Common myeloid progenitor, CD34-positive (primary cell): ENCODE results near the gene S100A12. TPM values are rescaled to one million over a fixed set of nuclear protein-coding genes. Genes with fewer than 3 reads are reported as not detected.
"Not testable (repeated sequence)": the region's sequence is repeated elsewhere in the genome, so short reads cannot be mapped to it uniquely, and the experiment has no call there.

Experiments used
- CTCF ChIA-PET: fragments of 350-600 bp; sonication (Branson Sonifier 250); formaldehyde crosslinking; loops from one replicate; lab custom pipeline; 2021; ENCODE audit warnings: antibody characterized with exemption; lab: Charles Lee
- POLR2A ChIA-PET: fragments of 350-600 bp; sonication (Branson Sonifier 250); formaldehyde crosslinking; loops from one replicate; lab custom pipeline; 2021; ENCODE audit warnings: antibody characterized with exemption; lab: Charles Lee
- DNase-seq, 3 donors: peaks; one replicate each; pipeline versions ENCODE4 v3.0.0 to v3.0.0-alpha.2; 2013
- H3K27ac ChIP-seq, 2 experiments: 1 replicate in 1 of 2; 2 replicates in 1 of 2; pipeline ENCODE4 v1.7.0; 2013; ENCODE audit warnings: inconsistent platforms in 2 of 2, low read length in 2 of 2, mild to moderate bottlenecking in 2 of 2, low read depth in 1 of 2, moderate library complexity in 1 of 2; ENCODE audit not compliant: severe bottlenecking in 2 of 2, insufficient read depth in 1 of 2, poor library complexity in 1 of 2
- H3K27me3 ChIP-seq, 5 experiments: replicated peaks in 2 of 5; 1 replicate in 3 of 5; 2 replicates in 2 of 5; pipeline versions ENCODE4 v1.6.1 to v1.7.0; 2013; ENCODE audit warnings: low read length in 4 of 5, mild to moderate bottlenecking in 2 of 5, moderate library complexity in 2 of 5, inconsistent platforms in 1 of 5; ENCODE audit not compliant: insufficient read depth in 5 of 5, control insufficient read depth in 4 of 5
- H3K36me3 ChIP-seq, 4 experiments: 1 replicate in 2 of 4; 2 replicates in 2 of 4; pipeline versions ENCODE4 v1.6.1 to v1.7.0; 2013; ENCODE audit warnings: low read length in 3 of 4, control low read depth in 1 of 4, mild to moderate bottlenecking in 1 of 4; ENCODE audit not compliant: control insufficient read depth in 4 of 4, insufficient read depth in 4 of 4
- H3K4me1 ChIP-seq, 4 experiments: 1 replicate in 3 of 4; 2 replicates in 1 of 4; pipeline versions ENCODE4 v1.6.1 to v1.7.1; 2013; ENCODE audit warnings: low read length in 3 of 4, mild to moderate bottlenecking in 3 of 4, control low read depth in 1 of 4, inconsistent platforms in 1 of 4, moderate library complexity in 1 of 4; ENCODE audit not compliant: control insufficient read depth in 4 of 4, insufficient read depth in 4 of 4; ENCODE audit errors: control extremely low read depth in 1 of 4
- H3K4me3 ChIP-seq, 7 experiments: 1 replicate in 4 of 7; 2 replicates in 3 of 7; pipeline versions ENCODE4 v1.5.1 to v1.7.0; 2013; ENCODE audit warnings: mild to moderate bottlenecking in 7 of 7, low read length in 6 of 7, moderate library complexity in 6 of 7, inconsistent platforms in 2 of 7, low read depth in 2 of 7, control low read depth in 1 of 7; ENCODE audit not compliant: insufficient read depth in 4 of 7, control insufficient read depth in 1 of 7; ENCODE audit errors: extremely low read depth in 1 of 7
- H3K9me3 ChIP-seq, 5 experiments: 1 replicate in 4 of 5; 2 replicates in 1 of 5; pipeline versions ENCODE4 v1.6.1 to v1.7.1; 2013; ENCODE audit warnings: low read length in 4 of 5, mild to moderate bottlenecking in 2 of 5, inconsistent platforms in 1 of 5, low read depth in 1 of 5, moderate library complexity in 1 of 5; ENCODE audit not compliant: control insufficient read depth in 4 of 5, insufficient read depth in 2 of 5; ENCODE audit errors: control extremely low read depth in 1 of 5
- WGBS: methylation state at CpG from one replicate; pipeline ENCODE4 v1.1.5; 2013; ENCODE audit not compliant: insufficient coverage; 5-methylcytosine and 5-hydroxymethylcytosine counted together
- polyA plus RNA-seq: library from polyadenylated mRNA; unstranded; fragments of 120-200 nt; gene quantifications from one replicate; pipeline ENCODE4 v1.2.1, GENCODE V29; 2013

Gene S100A12
- 6.1 TPM for polyA plus RNA-seq

DNA sequence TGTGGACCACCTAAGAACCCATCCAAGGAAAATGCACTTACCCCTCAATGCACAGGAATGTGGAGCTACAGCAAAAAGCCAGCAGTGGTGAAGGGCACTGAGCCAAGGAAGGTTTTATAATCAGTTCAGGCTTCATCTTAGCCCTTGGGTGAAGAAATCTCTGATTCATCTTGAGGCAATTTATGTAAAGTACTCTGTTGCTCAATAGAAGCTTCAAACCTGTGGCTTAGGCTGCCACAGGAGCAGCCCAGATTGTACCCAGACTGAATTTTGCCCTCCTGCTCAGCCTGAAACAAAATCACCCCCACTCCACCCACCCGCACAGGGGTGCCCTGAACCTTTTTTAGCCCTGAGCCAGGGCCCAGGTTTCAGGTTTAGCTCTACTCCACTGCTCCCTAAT lies at the start of gene S100A12:
Gene S100A12 (minus strand): TSS at position 111 of the 400 bp plus-strand sequence. CDS start 1,029 bp downstream, outside the sequence.
- 100% methylated on average over 1 of the region's 1 CpG for WGBS
- peak in 2 of 3 donors; percentile 44 to 58 for DNase-seq
- H3K27ac ChIP-seq = no peak within 1 kb of the TSS
- CTCF ChIA-PET = interaction anchor here (1.0 to 1.5 kb wide), 3 partner anchors 21 to 28 kb away, joined by 3 to 9 read pairs (median 3); no protein-coding TSS in a partner anchor
- H3K36me3 ChIP-seq = no peaks in the 10 kb centered on the region
- H3K4me1 ChIP-seq = peaks cover 0 to 4% (median 0%) of the 10 kb centered on the region in 4 experiments
- no peak within 1 kb of the TSS for H3K4me3 ChIP-seq
- H3K27me3 ChIP-seq = peaks cover 0 to 2% (median 0%) of the 10 kb centered on the region in 5 experiments
- H3K9me3 ChIP-seq = peaks cover 0 to under 1% (median 0%) of the 10 kb centered on the region in 5 experiments
- POLR2A ChIA-PET = no interaction called here

DNA sequence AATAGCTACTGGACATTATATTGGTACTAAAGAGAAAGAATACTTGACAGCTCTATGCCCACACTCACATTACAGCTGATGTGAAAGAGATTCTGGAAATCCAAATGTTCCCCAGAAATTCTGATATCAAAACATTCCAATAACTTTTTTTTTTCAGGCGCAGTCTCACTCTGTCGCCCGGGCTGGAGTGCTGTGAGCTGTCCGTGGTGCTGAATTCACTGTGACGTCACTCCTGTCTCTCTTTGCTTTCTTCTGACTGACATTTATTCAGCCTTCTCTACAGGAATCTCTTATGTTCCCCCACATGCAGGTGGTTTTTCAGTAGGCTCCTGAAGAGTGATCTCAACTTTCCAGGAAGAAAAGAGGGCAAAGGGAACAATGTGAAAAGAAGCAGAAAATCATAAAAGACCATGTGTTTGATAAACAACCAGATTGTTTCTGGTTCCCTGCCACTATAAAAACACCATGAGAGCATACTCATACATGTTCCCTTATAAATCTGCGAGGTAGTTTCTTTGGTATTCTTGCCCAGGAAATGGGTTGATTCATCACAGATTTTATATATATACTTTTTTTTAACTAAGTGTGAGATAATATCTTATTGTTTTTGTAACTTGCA lies 47.1 kb upstream of the S100A12 start:
- no peak overlapping the region for H3K4me3 ChIP-seq
- CTCF ChIA-PET = interaction anchor here (0.5 to 0.7 kb wide), 2 partner anchors 19 to 1058 kb away, joined by 3 to 4 read pairs; no protein-coding TSS in a partner anchor
- H3K27ac ChIP-seq = no peak overlapping the region
- POLR2A ChIA-PET = no interaction called here
- H3K4me1 ChIP-seq = no peaks in the 10 kb centered on the region
- H3K9me3 ChIP-seq = no peaks in the 10 kb centered on the region
- peaks cover 0 to 29% (median 0%) of the 10 kb centered on the region in 5 experiments for H3K27me3 ChIP-seq
- 3% methylated on average over 4 of the region's 6 CpGs for WGBS
- DNase-seq = peak; percentile 61 to 83 (median 77)
- H3K36me3 ChIP-seq = no peaks in the 10 kb centered on the region

DNA sequence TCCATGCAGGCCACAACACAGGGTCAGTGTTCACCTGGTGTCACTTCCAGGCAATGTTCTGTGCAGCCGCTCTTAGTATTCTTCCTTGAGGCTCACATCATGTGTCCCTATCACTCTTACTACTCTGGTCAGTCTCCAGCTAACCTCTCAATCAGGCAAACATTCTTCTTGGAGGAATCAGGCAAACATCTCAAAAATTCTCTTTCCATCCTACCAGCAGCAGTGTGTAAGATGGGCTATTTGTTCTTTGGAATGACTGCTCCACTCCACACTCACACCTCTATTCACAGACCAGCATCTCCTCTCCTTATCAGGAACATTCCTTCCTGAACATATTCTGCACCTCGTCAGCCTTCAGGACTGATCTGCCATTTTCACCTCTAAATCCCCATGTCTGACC lies 44.9 kb upstream of the S100A12 start:
- no peak overlapping the region for H3K4me3 ChIP-seq
- H3K27ac ChIP-seq = no peak overlapping the region
- 65% methylated on average over 2 of the region's 2 CpGs for WGBS
- H3K9me3 ChIP-seq = no peaks in the 10 kb centered on the region
- no peaks in the 10 kb centered on the region for H3K36me3 ChIP-seq
- ChIA-PET CTCF (no interaction called here), POLR2A (no interaction called here)
- DNase-seq = no peak
- no peaks in the 10 kb centered on the region for H3K4me1 ChIP-seq
- peaks cover 0 to 19% (median 0%) of the 10 kb centered on the region in 5 experiments for H3K27me3 ChIP-seq

DNA sequence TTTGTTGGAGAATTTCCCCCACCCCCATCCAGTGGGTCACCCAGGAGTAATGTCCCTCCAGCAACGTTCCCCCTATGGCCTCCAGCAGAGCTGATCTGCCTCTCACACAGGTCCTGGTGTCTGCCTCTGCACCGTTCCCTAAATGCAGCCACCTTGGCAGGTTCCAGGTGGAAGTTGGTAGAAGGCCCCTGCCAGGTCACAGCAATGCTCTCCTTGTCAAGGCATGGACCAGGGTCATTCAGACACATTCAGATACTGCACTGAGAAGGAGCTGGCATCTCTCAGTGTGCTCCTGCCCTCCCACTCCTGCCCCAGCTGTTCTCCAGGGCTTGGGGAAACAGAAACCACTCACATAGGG lies 44.0 kb upstream of the S100A12 start:
- WGBS = 70% methylated on average over 2 of the region's 2 CpGs
- DNase-seq, H3K4me3 ChIP-seq, CTCF ChIA-PET, POLR2A ChIA-PET, H3K4me1 ChIP-seq, H3K9me3 ChIP-seq, H3K27ac ChIP-seq, H3K36me3 ChIP-seq: not testable (repeated sequence)
- peaks cover 0 to 19% (median 0%) of the 10 kb centered on the region in 5 experiments for H3K27me3 ChIP-seq

DNA sequence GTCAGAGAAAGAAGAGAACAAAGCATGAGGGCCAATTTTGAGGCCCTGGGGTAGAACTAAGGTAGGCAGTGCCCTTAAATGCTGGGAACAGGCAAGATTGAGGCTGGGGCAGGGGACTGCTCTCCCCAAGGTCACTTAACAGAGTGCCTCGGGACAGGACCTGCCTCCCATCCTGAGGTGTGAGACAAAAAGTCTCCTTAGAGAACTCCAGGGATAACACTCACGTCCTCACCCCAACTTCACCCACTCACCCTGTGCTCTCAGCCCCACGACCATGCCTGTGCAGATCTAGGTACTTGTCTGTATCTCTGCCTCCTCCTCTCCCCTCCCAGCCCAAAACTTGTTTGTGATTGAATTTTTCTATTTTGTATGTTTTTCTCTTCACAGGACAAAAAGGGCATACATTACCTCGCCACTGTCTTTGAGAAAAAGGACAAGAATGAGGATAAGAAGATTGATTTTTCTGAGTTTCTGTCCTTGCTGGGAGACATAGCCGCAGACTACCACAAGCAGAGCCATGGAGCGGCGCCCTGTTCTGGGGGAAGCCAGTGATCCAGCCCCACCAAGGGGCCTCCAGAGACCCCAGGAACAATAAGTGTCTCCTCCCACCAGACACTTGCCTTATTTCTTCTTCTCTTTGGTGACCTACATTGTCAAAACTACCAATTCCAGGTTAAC lies 43.5 kb upstream of the S100A12 start:
- H3K4me3 ChIP-seq, H3K27ac ChIP-seq, DNase-seq, H3K36me3 ChIP-seq, POLR2A ChIA-PET, CTCF ChIA-PET, H3K9me3 ChIP-seq, H3K4me1 ChIP-seq: not testable (repeated sequence)
- H3K27me3 ChIP-seq = peaks cover 0 to 16% (median 0%) of the 10 kb centered on the region in 5 experiments
- 84% methylated on average over 4 of the region's 7 CpGs for WGBS

DNA sequence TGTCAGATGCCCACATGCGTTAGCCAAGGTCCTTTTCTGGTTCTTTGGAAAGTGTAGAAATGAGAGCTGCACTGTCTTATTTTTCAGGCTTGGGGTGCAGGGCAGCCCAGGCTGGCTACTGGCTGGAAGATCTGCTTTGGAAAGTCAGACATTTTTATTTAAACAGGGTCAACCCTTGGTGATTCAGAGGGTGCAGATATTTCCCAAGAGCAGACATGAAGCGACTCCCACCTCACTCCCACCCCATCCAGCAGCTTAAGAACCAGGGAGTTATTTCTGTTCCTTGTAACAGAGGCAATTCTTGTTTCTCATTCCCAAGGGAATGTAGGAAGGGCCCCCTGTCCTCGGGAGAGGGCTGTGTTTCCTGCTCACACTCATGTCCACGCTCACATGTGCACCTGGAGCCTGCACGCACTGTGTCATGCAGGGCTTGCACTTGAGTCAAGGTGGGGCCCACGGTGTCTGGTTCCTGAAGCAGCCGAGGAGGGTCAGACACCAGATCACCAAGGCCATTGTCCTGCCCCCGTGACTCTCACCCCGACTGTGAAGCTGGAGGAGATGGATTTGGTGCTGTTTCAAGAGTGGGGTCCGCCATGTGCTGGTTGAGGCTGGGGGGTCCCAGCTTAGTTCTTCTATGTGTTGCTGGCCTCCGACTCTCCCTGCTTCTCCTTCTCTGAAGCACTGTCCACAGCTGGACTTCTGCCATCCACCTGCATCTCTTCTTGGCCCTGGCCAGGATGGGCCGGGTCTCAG lies 41.9 kb upstream of the S100A12 start:
- no peaks in the 10 kb centered on the region for H3K4me1 ChIP-seq
- no peaks in the 10 kb centered on the region for H3K36me3 ChIP-seq
- peaks cover 0 to 14% (median 0%) of the 10 kb centered on the region in 5 experiments for H3K27me3 ChIP-seq
- ChIA-PET CTCF (no interaction called here), POLR2A (no interaction called here)
- H3K9me3 ChIP-seq = no peaks in the 10 kb centered on the region
- no peak for DNase-seq
- no peak overlapping the region for H3K4me3 ChIP-seq
- no peak overlapping the region for H3K27ac ChIP-seq
- 91% methylated on average over 10 of the region's 12 CpGs for WGBS
